Colonic mucosa (tissue), 4 donors: ENCODE data around the gene AUH. TPM values are rescaled to one million over a fixed set of nuclear protein-coding genes. Genes with fewer than 3 reads are reported as not detected.
A peak's percentile ranks its signal among the peaks of the same experiment; 100 is the strongest.

Experiments used
- DNase-seq: peaks from one replicate; pipeline ENCODE4 v3.0.0-alpha.2; 2020
- H3K27ac ChIP-seq: fragments of 200-600 bp; one replicate; pipeline ENCODE4 v1.8.0; 2021
- H3K27me3 ChIP-seq: fragments of 200-600 bp; one replicate; pipeline ENCODE4 v1.8.0; 2021
- H3K36me3 ChIP-seq: fragments of 200-600 bp; one replicate; pipeline ENCODE4 v1.8.0; 2021
- H3K4me1 ChIP-seq: fragments of 200-600 bp; one replicate; pipeline ENCODE4 v1.8.0; 2021; ENCODE audit warnings: mild to moderate bottlenecking
- H3K4me3 ChIP-seq: fragments of 200-600 bp; one replicate; pipeline ENCODE4 v1.8.0; 2021
- H3K9ac ChIP-seq, 2 donors: one replicate each; pipeline ENCODE4 v1.7.0; 2013; ENCODE audit warnings: control low read depth in 2 of 2, low read depth in 2 of 2, low read length in 2 of 2
- H3K9me3 ChIP-seq: fragments of 200-600 bp; one replicate; pipeline ENCODE4 v1.8.0; 2021
- CTCF ChIP-seq: fragments of 200-600 bp; IDR thresholded peaks from one replicate; pipeline ENCODE4 v1.8.0; 2022; ENCODE audit warnings: antibody characterized with exemption, mild to moderate bottlenecking
- intact Hi-C: fragments of 100-400 bp; cut with DNase I; formaldehyde crosslinking; loops from one replicate; pipeline ENCODE4 v1.14.1; 2022
- total RNA-seq, 2 donors: library from RNA; stranded (reverse); fragmentation: NEBNext Ultra II Directional in 1 of 2; extraction: Animal tissue kit (Norgen Biotek cat#: 25700) in 1 of 2; gene quantifications; one replicate each; pipeline ENCODE4 v1.2.1, GENCODE V29; 2021
- donor health status: healthy.
- donor health status: DM: no; HTN: no; CAD: no.
- donor health status: DM: no; HTN: no; CAD: no.

The AUH gene
- total RNA-seq, 2 donors from 2014 or later: 21.5 to 47.6 TPM

DNA sequence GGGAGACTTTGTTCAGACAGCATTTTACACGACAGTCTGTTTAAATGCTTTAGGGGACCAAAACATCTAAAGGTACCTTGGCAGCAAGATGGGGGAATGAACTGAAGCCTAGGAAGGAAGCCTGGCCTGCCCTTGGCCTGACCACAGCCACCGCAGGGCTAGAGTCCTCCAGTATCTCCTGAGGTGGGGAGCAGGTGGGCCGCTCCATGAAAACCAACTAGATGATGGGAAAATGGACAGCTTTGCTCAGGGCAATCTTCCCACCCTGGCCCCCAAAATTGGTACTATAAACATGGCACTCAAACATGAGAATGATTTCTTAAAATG, 153.3 kb downstream of the AUH start:
- Histone ChIP-seq H3K9ac (no peak overlapping the region), H3K4me3 (no peak overlapping the region), H3K9me3 (no peaks in the 10 kb centered on the region), H3K27ac (peak overlapping the region; percentile 42), H3K4me1 (no peaks in the 10 kb centered on the region), H3K36me3 (no peaks in the 10 kb centered on the region), H3K27me3 (no peaks in the 10 kb centered on the region)
- no peak for TF ChIP-seq CTCF
- DNase-seq: no peak
- intact Hi-C loops: no loop called here

DNA sequence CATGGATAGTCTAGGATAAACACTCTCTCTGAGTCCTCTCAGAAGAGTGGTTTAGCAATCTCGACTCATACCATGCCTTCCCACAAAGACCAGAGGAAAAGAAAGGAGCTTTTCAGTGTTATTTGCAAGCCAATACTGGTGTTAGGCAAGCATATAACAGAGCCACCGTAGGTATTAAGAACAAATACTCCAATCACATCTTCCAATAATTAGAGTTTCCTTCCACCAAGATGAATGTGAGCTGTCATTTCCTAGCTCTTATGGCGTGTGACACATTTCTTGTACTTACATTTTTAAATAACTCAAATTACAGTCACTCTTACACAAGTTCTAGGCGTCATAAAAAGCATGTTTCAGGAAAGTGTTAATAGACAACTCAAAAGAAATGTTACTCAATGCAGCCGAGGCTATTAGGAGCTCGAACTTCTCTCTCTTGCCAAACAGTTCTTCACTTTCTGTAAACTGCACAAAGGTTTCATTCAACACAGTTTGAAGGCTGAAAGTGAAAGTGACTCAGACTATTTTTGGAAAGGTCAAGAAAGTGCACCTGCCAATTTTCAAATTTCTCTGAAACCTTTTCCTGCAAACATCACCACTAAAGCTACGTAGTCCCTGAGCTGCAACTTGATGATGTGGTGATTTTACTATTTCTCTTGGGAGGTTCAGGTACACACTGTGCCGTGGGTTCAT, 153.8 kb downstream of the AUH start:
- Histone ChIP-seq H3K27ac (peak overlapping the region; percentile 42), H3K4me1 (no peaks in the 10 kb centered on the region), H3K36me3 (no peaks in the 10 kb centered on the region), H3K9me3 (no peaks in the 10 kb centered on the region), H3K9ac (no peak overlapping the region), H3K4me3 (no peak overlapping the region), H3K27me3 (no peaks in the 10 kb centered on the region)
- DNase-seq: no peak
- intact Hi-C loops: no loop called here
- TF ChIP-seq CTCF: no peak

- H3K27me3 ChIP-seq: no peaks in the 10 kb centered on the region
- no peaks in the 10 kb centered on the region for H3K9me3 ChIP-seq
- H3K27ac ChIP-seq: peak overlapping the region; percentile 42
- no peaks in the 10 kb centered on the region for H3K4me1 ChIP-seq
- H3K4me3 ChIP-seq: no peak overlapping the region
- TF ChIP-seq CTCF: no peak
- no peak for DNase-seq
- no peak overlapping the region for H3K9ac ChIP-seq
- H3K36me3 ChIP-seq: no peaks in the 10 kb centered on the region
- intact Hi-C loops: no loop called here
These were observed 154.4 kb downstream of the AUH start for GRCh38 chr9:91207397-91207728.

DNA sequence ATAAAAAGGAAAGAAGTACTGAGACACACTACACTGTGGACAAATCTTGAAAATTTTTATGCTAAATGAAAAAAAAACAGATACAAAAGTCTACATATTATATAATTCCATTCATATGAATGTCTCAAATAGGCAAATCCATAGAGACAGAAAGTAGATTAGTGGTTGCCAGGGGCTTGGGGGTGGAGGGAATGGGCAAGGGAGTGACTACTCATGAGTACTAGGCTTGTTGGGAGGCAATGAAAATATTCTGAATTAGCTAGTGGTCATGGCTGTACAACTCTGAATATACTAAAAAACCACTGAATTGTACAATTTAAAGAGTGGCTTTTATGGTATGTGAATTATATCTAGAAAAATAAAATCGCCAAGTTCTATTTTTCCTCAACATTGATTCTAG, 154.9 kb downstream of the AUH start:
- H3K9me3 ChIP-seq: no peaks in the 10 kb centered on the region
- no peak overlapping the region for H3K9ac ChIP-seq
- no peak for TF ChIP-seq CTCF
- no peak overlapping the region for H3K27ac ChIP-seq
- no peaks in the 10 kb centered on the region for H3K36me3 ChIP-seq
- H3K4me1 ChIP-seq: no peaks in the 10 kb centered on the region
- no peak overlapping the region for H3K4me3 ChIP-seq
- H3K27me3 ChIP-seq: no peaks in the 10 kb centered on the region
- intact Hi-C loops: no loop called here
- no peak for DNase-seq

GRCh38 chr9:91202736-91203283, 158.9 kb downstream of the AUH start:
- Histone ChIP-seq H3K9ac (no peak overlapping the region), H3K27me3 (no peaks in the 10 kb centered on the region), H3K9me3 (no peaks in the 10 kb centered on the region), H3K4me1 (no peaks in the 10 kb centered on the region), H3K4me3 (no peak overlapping the region), H3K27ac (no peak overlapping the region), H3K36me3 (no peaks in the 10 kb centered on the region)
- intact Hi-C loops: no loop called here
- DNase-seq: no peak
- TF ChIP-seq CTCF: no peak
